ENCODE results near the gene GRAMD1C.
A peak's percentile ranks its signal among the peaks of the same experiment; 100 is the strongest.
"Not testable (repeated sequence)": the region's sequence is repeated elsewhere in the genome, so short reads cannot be mapped to it uniquely, and the experiment has no call there.

The GRAMD1C gene

GRCh38 chr3:113838631-113839209, at the start of gene GRAMD1C:
Gene GRAMD1C, plus strand, starts transcription at chr3:113838788. Its CDS starts 122 bp downstream, at chr3:113838910.
- DNase-seq, result peak; percentile 85

GRCh38 chr3:113791381-113791780, 47.2 kb upstream of the GRAMD1C start:
- DNase-seq, result no peak

- no peak for DNase-seq
Measured at GRCh38 chr3:113794526-113794925, 44.1 kb upstream of the GRAMD1C start.

- DNase-seq, result no peak
Measured at GRCh38 chr3:113795693-113796092, 42.9 kb upstream of the GRAMD1C start.

- no peak for DNase-seq
Measured at GRCh38 chr3:113802795-113803455, 35.7 kb upstream of the GRAMD1C start.

- no peak for DNase-seq
Measured at GRCh38 chr3:113804661-113805060, 33.9 kb upstream of the GRAMD1C start.

- DNase-seq, result no peak
Measured at GRCh38 chr3:113805249-113805648, 33.3 kb upstream of the GRAMD1C start.

GRCh38 chr3:113812854-113813253, 25.7 kb upstream of the GRAMD1C start:
- DNase-seq, result no peak

- no peak for DNase-seq
Measured at GRCh38 chr3:113819866-113820265, 18.7 kb upstream of the GRAMD1C start.

GRCh38 chr3:113825090-113825489, 13.5 kb upstream of the GRAMD1C start:
- no peak for DNase-seq

GRCh38 chr3:113828600-113828999, 10.0 kb upstream of the GRAMD1C start:
- no peak for DNase-seq

- DNase-seq, result no peak
Measured at GRCh38 chr3:113829576-113830354, 8.8 kb upstream of the GRAMD1C start.

- DNase-seq, result no peak
Measured at GRCh38 chr3:113831103-113831355, 7.6 kb upstream of the GRAMD1C start.

- no peak for DNase-seq
Measured at GRCh38 chr3:113832477-113833164, 6.0 kb upstream of the GRAMD1C start.

GRCh38 chr3:113834983-113835382, 3.6 kb upstream of the GRAMD1C start:
- no peak for DNase-seq

GRCh38 chr3:113839551-113839950, 963 bp downstream of the GRAMD1C start:
- DNase-seq, result no peak

GRCh38 chr3:113844622-113845222, 6.1 kb downstream of the GRAMD1C start:
- no peak for DNase-seq

GRCh38 chr3:113847247-113847646, 8.7 kb downstream of the GRAMD1C start:
- no peak for DNase-seq

GRCh38 chr3:113847664-113848461, 9.3 kb downstream of the GRAMD1C start:
- DNase-seq, result no peak

- DNase-seq, result not testable (repeated sequence)
Measured at GRCh38 chr3:113849071-113849470, 10.5 kb downstream of the GRAMD1C start.

GRCh38 chr3:113849841-113850240, 11.3 kb downstream of the GRAMD1C start:
- DNase-seq, result not testable (repeated sequence)

- not testable (repeated sequence) for DNase-seq
Measured at GRCh38 chr3:113850391-113850790, 11.8 kb downstream of the GRAMD1C start.
